PC-9 (cell line): ENCODE measurements around the gene COL24A1.

Source experiments
- CTCF ChIP-seq: fragments of 200-600 bp; sonication (generic); conservative IDR thresholded peaks from 2 replicates; pipeline ENCODE4 v1.6.1; 2017; ENCODE audit warnings: mixed run types, antibody characterized with exemption, mild to moderate bottlenecking, moderate library complexity
- EZH2 ChIP-seq: fragments of 200-600 bp; sonication (generic); IDR thresholded peaks from 2 replicates; pipeline ENCODE4 v1.8.0; 2017; ENCODE audit warnings: antibody characterized with exemption, low read depth

DNA sequence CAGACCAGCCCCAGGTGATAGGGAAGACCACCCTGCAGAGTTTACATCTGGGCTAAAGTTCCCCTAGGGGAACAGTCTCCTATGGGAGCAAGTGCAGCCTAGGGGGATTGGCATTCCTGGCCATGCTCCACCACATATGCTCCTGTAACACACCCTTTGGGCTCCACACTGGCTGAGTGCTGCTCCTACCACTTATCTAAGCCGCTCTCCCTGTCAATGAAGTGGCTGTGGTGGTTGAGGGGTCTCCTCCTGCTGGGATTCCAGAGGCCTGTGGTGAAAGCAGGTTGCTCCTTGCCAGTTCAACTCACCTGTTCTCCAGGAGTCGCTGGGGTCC, 51.1 kb downstream of the COL24A1 start:
- TF ChIP-seq CTCF, result no peak
- TF ChIP-seq EZH2, result no peak
